ENCODE measurements around the gene CCDC82.

GRCh38 chr11:96389720-96390487, at the start of gene CCDC82, which contains the start of gene JRKL:
- TF ChIP-seq CTCF (IDR thresholded peaks at IDR 0.05; ENCODE audit: low read depth, low read length) (no peak), EZH2phosphoT487 (IDR thresholded peaks at IDR 0.05; ENCODE audit: low read depth) (no peak)

All from OCI-LY3 (cell line).